HG03520 (cell line): ENCODE data around the gene TRAF7.
"Not testable (repeated sequence)": the region's sequence is repeated elsewhere in the genome, so short reads cannot be mapped to it uniquely, and the experiment has no call there.

Source experiments
- ATAC-seq: cut with Tn5 transposase; IDR thresholded peaks from one replicate; pipeline ENCODE4 v1.9.1; 2021; ENCODE audit warnings: mild to moderate bottlenecking, moderate library complexity; ENCODE audit not compliant: unreplicated experiment

Gene TRAF7

GRCh38 chr16:2121853-2122252 lies 33.7 kb upstream of the TRAF7 start:
- ATAC-seq = no peak

- no peak for ATAC-seq
These were observed 33.2 kb upstream of the TRAF7 start for GRCh38 chr16:2122429-2122828.

DNA sequence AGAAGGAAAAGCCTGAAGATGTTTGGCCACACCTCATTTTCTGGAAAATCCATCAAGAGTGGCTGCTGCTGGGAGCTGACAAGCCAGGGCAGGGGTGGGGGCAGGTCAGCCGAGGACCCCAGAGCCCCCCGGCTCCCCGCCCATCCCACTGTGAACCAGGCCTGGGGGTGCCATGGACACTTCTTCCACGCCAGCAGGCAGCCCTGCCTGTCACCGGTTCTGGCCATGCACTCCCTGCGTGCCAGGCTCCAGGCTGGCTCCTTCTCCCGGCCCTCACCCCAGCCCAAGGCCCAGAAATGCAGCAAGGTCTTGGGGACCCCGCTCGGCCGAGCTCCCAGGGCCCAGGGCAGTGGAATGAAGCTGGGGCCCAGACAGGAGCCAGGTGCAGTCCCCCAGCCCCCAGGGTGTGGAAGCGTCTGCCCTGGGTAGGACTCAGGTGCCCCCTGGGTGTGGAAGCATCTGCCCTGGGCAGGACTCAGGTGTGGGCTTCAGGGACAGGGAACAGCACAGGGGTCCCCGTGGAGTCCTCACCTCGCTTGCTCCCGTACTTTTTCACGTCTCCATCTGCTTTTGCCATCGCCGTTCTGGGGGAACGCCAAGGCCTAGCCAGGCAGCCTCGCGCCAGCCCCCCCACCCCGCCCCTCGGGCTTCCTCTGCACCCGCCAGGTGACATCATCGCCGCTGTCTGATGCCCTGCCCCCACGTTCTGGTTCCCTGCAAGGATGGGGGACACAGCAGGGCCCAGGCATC lies 32.5 kb upstream of the TRAF7 start:
- not testable (repeated sequence) for ATAC-seq

DNA sequence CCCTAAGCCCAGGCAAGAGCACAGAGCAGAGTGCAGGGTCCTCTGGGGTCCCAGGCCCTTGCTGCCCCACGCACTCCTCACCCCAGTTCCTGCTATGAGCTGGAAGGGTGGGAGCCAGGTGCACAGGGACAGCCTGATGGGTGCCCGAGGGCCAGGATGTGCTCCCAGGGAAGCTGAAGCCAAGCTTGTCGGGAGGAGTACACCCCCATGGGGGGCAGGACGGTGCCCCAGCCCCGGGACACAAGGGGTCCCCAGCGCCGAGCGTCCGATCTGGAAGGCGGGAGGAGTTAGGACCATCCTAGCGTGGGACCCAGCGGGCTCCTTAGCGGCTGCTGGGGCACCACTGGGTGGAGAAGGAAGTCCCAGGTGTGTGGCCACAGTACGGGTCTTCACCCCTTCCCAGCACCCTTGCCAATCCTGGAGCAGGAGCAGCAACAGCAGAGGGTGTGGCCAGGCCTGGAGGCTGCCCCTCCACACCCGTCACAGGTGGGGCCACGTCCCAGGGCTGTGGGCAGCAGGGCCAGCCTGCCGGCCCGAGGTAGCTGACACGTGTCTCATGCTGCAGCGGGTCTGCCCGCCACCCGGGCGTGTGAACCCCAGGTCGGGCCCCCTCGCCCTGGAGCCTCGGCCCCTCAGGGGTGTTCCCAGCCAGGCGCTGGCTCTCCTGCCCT lies 31.7 kb upstream of the TRAF7 start:
- not testable (repeated sequence) for ATAC-seq

DNA sequence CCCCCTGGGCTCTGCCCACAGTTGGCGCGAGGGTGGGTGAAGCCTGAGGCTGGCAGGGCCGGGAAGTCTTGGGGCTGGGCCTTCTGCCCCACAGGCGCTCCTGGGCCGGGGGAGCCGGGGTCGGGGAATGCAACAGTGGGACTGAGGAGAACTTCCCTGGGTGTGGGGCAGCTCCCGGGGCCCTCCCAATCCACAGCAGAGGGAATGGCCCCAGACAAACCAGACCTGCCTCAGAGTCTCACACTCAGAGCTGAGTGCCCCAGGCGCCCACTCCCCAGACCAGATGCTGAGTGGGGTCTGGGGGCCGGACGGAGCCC lies 31.2 kb upstream of the TRAF7 start:
- not testable (repeated sequence) for ATAC-seq

DNA sequence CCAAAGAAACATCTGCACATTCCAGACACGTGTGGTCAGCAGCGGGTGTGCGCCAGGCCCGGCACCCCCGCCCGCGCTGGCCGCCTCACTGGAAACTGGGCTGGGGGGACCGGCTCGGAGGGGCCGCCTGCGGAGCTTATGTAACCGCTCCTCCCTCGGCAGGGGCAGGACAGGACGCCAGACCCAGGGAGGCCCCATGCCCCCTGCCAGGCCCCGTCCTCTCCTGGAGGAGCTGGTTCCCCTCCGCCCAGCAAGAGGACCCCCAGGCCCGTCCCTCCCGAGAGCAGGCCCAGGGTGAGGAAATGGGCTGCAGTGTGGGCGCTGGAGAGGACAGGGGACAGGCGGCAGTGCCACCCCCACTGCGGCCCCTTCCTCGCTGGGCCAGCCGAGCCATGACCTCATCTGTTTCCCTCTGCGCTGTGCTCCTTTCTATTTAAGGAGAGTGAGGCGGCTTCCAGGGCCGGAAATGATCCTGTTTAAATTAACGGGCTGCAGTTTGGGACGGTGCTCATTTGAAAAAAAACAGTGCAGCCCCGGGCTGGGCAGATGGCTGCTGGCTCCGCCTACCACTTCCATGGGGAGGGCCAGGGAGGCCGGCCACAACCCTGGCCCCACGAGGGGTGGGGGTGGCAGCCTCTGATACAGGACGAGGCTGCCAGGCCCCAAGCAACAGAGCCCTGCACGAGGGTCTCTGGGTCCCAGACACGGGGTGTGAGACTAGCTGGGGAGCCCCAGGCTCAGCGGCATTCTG lies 30.7 kb upstream of the TRAF7 start:
- ATAC-seq = not testable (repeated sequence)

GRCh38 chr16:2125609-2126008 lies 30.0 kb upstream of the TRAF7 start:
- ATAC-seq = not testable (repeated sequence)

DNA sequence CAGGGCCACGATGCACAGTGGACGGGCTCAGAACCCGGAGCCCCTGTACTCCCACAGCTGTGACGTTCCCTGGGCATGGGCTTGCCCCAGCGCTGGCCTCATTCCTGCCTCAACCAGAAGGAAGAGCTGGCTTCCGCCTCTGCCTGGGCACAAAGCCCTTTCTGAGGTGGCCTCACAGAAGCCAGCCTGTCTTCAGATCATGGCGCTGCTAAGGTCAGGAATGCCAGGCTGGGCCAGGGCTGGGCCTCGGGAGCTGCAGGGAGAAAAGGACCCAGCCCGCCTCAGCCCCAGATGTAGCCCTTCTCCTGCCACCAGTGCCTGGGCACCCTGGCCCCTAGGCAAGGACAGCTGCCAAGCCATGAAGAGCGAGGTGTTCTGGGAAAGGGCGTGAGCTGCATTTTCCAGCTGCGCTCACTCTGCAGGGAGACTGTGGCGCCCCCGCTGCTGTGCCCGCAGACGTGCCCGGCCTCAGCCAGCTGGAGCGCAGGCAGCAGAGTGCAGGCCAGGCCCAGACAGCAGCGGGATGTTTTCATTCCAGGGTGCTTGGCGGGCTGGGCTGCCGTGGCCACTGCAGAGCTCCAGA lies 29.3 kb upstream of the TRAF7 start:
- ATAC-seq = not testable (repeated sequence)

GRCh38 chr16:2126928-2127556 lies 28.5 kb upstream of the TRAF7 start:
- not testable (repeated sequence) for ATAC-seq

- not testable (repeated sequence) for ATAC-seq
These were observed 27.8 kb upstream of the TRAF7 start for GRCh38 chr16:2127630-2128280.

DNA sequence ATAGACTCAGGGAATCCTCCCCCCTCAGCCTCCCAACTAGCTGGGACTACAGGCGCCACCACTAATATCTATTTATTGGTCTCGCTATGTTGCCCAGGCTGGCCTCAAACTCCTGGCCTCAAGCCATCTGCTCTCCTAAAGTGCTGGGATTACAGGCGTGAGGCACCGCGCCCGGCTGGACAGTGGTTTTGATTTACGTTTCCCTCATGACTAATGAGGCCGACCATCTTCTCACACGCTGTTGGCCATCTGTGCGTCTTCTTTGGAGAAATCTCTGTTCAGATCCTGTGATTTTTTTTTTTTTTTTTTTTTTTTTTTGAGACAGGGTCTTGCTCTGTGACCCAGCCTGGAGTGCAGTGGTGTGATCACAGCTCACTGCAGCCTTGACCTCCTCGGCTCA lies 26.3 kb upstream of the TRAF7 start:
- not testable (repeated sequence) for ATAC-seq

- not testable (repeated sequence) for ATAC-seq
These were observed 25.6 kb upstream of the TRAF7 start for GRCh38 chr16:2129890-2130447.

- ATAC-seq = not testable (repeated sequence)
These were observed 21.8 kb upstream of the TRAF7 start for GRCh38 chr16:2133797-2134196.

GRCh38 chr16:2135071-2135470 lies 20.5 kb upstream of the TRAF7 start:
- ATAC-seq = not testable (repeated sequence)

DNA sequence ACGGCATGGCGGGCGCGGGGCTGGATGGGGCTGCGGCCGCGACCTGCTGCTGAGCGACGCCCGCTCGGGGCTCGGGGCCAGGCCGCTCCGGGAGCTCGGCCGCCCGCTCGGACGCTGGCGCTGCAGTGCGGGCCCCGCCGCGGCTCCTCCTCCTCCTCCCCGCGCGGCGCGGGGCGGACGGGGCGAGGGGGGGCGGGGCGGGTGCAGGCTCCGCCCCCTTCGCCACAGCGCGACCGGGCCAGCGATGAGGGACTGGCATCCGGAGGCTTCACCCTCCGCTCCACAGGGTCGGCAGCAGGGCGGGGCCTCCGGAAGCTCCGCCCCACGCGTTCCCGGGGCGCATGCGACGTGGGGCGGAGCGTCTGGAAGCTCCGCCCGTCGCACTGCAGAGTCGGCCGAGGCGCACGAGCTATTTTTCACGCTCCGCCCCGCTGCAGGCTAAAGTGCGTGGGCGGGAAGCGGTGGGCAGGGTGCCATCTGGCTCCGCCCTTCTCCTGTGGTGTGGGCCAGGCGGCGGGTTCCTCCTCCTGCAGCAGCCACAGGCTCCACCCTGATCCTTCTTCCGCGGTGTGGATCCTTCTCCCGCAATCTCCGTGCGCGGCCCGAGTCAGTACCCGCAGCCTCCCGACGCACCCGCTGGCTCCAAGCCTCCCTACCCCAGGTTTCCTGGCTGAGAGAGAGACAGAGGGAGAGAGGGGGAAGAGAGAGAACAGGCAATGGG lies 19.7 kb upstream of the TRAF7 start, which contains the start of gene PKD1:
TSS of gene PKD1 (minus strand) at position 129 of the 721 bp plus-strand sequence. CDS start 209 bp downstream, outside the sequence.
- ATAC-seq = not testable (repeated sequence)

- ATAC-seq = no peak
These were observed 12.4 kb upstream of the TRAF7 start for GRCh38 chr16:2142942-2143877.

DNA sequence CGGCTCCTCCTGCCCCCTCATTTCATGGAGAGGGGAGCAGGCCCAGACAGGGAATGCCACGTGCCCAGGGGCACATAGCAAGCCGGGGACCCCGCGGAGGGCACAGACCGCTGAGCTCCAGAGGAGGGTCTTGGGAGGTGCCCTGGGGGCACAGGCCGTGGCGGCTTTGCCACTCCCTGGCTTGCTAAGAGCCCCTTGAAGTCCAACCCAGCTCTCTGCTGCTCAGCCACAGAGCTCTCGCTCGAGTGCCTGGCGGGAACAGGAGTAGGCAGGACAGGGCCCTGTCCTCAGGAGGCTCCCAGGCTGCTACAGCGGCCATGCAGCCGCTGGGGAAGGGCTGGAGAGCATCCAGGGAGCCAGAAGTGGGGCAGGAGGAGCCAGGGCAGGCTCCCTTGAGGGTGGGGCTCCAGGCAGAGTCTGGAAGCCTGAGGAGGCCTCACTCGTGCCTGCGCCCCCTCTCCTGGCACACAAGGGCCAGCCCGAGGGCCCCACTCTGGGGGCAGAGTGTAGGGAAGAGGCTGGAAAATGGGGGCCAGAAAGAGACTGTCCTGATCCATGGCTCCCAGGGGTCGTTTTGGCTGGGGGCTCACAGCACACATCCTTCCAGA lies 11.6 kb upstream of the TRAF7 start:
- ATAC-seq = no peak

GRCh38 chr16:2145843-2146242 lies 9.7 kb upstream of the TRAF7 start:
- no peak for ATAC-seq
